GM21423 (cell line): ENCODE measurements around the gene FOXN4.

Experiments used
- ATAC-seq: cut with Tn5 transposase; IDR thresholded peaks from one replicate; pipeline ENCODE4 v1.9.1; 2021; ENCODE audit warnings: mild to moderate bottlenecking, moderate library complexity; ENCODE audit not compliant: unreplicated experiment

FOXN4 gene

GRCh38 chr12:109286252-109286651 is 22.8 kb downstream of the FOXN4 start:
- no peak for ATAC-seq

GRCh38 chr12:109284392-109284791 is 24.7 kb downstream of the FOXN4 start:
- ATAC-seq: no peak

GRCh38 chr12:109281452-109281851 is 27.6 kb downstream of the FOXN4 start:
- no peak for ATAC-seq

- no peak for ATAC-seq
Observed at GRCh38 chr12:109279525-109279924, 29.6 kb downstream of the FOXN4 start.

GRCh38 chr12:109278912-109279311 is 30.2 kb downstream of the FOXN4 start:
- no peak for ATAC-seq

- no peak for ATAC-seq
Observed at GRCh38 chr12:109277899-109278762, 31.0 kb downstream of the FOXN4 start.

- ATAC-seq: no peak
Observed at GRCh38 chr12:109277255-109277898, 31.7 kb downstream of the FOXN4 start.

GRCh38 chr12:109276160-109276559 is 32.9 kb downstream of the FOXN4 start:
- ATAC-seq: no peak

GRCh38 chr12:109275173-109275572 is 33.9 kb downstream of the FOXN4 start:
- no peak for ATAC-seq

- ATAC-seq: no peak
Observed at GRCh38 chr12:109274381-109274780, 34.7 kb downstream of the FOXN4 start.

- ATAC-seq: no peak
Observed at GRCh38 chr12:109273354-109273753, 35.7 kb downstream of the FOXN4 start.

- no peak for ATAC-seq
Observed at GRCh38 chr12:109271418-109271817, 37.7 kb downstream of the FOXN4 start.

- no peak for ATAC-seq
Observed at GRCh38 chr12:109270494-109270893, 38.6 kb downstream of the FOXN4 start.

- no peak for ATAC-seq
Observed at GRCh38 chr12:109269428-109269827, 39.7 kb downstream of the FOXN4 start.

- no peak for ATAC-seq
Observed at GRCh38 chr12:109268896-109269295, 40.2 kb downstream of the FOXN4 start.

GRCh38 chr12:109267361-109267760 is 41.7 kb downstream of the FOXN4 start:
- ATAC-seq: no peak

- no peak for ATAC-seq
Observed at GRCh38 chr12:109266106-109266879, 42.8 kb downstream of the FOXN4 start.

- ATAC-seq: no peak
Observed at GRCh38 chr12:109264943-109265650, 44.0 kb downstream of the FOXN4 start.

- ATAC-seq: no peak
Observed at GRCh38 chr12:109264095-109264942, 44.8 kb downstream of the FOXN4 start.

- no peak for ATAC-seq
Observed at GRCh38 chr12:109263439-109263838, 45.6 kb downstream of the FOXN4 start.
